GM12864 (cell line): ENCODE results near the gene ARF4.

Experiments used
- DNase-seq: peaks from one replicate; pipeline ENCODE4 v3.0.0-alpha.2; 2011; ENCODE audit warnings: low read depth
- H3K4me3 ChIP-seq: 2 replicates; pipeline ENCODE4 v1.5.1; 2011; ENCODE audit warnings: mild to moderate bottlenecking, low read depth, low read length, control low read depth
- CTCF ChIP-seq: IDR thresholded peaks from 2 replicates; pipeline ENCODE4 v1.5.1; 2011; ENCODE audit warnings: low read depth, mild to moderate bottlenecking, moderate library complexity, low read length, control low read depth, inconsistent platforms; ENCODE audit errors: missing control alignments

Gene ARF4

GRCh38 chr3:57583544-57583943 lies 13.6 kb downstream of the ARF4 start:
- TF ChIP-seq CTCF: no peak
- no peak for DNase-seq
- no peak overlapping the region for H3K4me3 ChIP-seq

- TF ChIP-seq CTCF: peak; percentile 22
- DNase-seq: no peak
- H3K4me3 ChIP-seq: no peak overlapping the region
These were observed 14.5 kb downstream of the ARF4 start for GRCh38 chr3:57582474-57583168.

GRCh38 chr3:57577801-57578200 lies 19.3 kb downstream of the ARF4 start:
- no peak overlapping the region for H3K4me3 ChIP-seq
- TF ChIP-seq CTCF: no peak
- DNase-seq: no peak

- DNase-seq: no peak
- no peak overlapping the region for H3K4me3 ChIP-seq
- no peak for TF ChIP-seq CTCF
These were observed 21.0 kb downstream of the ARF4 start for GRCh38 chr3:57575966-57576626.

- no peak for DNase-seq
- H3K4me3 ChIP-seq: no peak overlapping the region
- no peak for TF ChIP-seq CTCF
These were observed 25.0 kb downstream of the ARF4 start for GRCh38 chr3:57572096-57572495.

GRCh38 chr3:57570878-57571277 lies 26.3 kb downstream of the ARF4 start:
- H3K4me3 ChIP-seq: no peak overlapping the region
- no peak for TF ChIP-seq CTCF
- no peak for DNase-seq
